Smooth muscle cell (in vitro differentiated cells): ENCODE results near the gene SCD5. TPM values are rescaled to one million over a fixed set of nuclear protein-coding genes. Genes with fewer than 3 reads are reported as not detected.

ENCODE experiments used
- DNase-seq: peaks from one replicate; lab custom pipeline; 2025; ENCODE audit not compliant: unreplicated experiment; lab: John Stamatoyannopoulos, UW
- H2AFZ ChIP-seq: fragments of 200-600 bp; sonication (generic); 2 replicates; pipeline ENCODE4 v1.6.0; 2016; ENCODE audit warnings: antibody characterized with exemption, low read depth, mild to moderate bottlenecking
- H3F3A ChIP-seq: fragments of 200-600 bp; sonication (generic); 2 replicates; pipeline ENCODE4 v1.6.0; 2017; ENCODE audit warnings: antibody characterized with exemption, low read depth
- H3K27ac ChIP-seq: fragments of 200-600 bp; sonication (generic); 2 replicates; pipeline ENCODE4 v1.5.1; 2016; ENCODE audit warnings: low read depth, mild to moderate bottlenecking
- H3K27me3 ChIP-seq: fragments of 200-600 bp; sonication (generic); 2 replicates; pipeline ENCODE4 v1.6.1; 2016; ENCODE audit warnings: low read depth, mild to moderate bottlenecking
- H3K36me3 ChIP-seq: fragments of 200-600 bp; sonication (generic); 2 replicates; pipeline ENCODE4 v1.5.1; 2016; ENCODE audit warnings: low read depth
- H3K4me1 ChIP-seq: fragments of 200-600 bp; sonication (generic); 2 replicates; pipeline ENCODE4 v1.5.1; 2016; ENCODE audit warnings: low read depth
- H3K4me2 ChIP-seq: fragments of 200-600 bp; sonication (generic); 2 replicates; pipeline ENCODE4 v1.6.0; 2016; ENCODE audit warnings: mild to moderate bottlenecking
- H3K4me3 ChIP-seq: fragments of 200-600 bp; sonication (generic); 2 replicates; pipeline ENCODE4 v1.5.1; 2016; ENCODE audit warnings: mild to moderate bottlenecking
- H3K79me2 ChIP-seq: fragments of 200-600 bp; sonication (generic); 2 replicates; pipeline ENCODE4 v1.6.0; 2016; ENCODE audit warnings: low read depth, mild to moderate bottlenecking
- H3K9ac ChIP-seq: fragments of 200-600 bp; sonication (generic); 2 replicates; pipeline ENCODE4 v1.6.0; 2016; ENCODE audit warnings: low read depth
- H3K9me3 ChIP-seq: fragments of 200-600 bp; sonication (generic); replicated peaks from 2 replicates; pipeline ENCODE4 v1.5.1; 2016; ENCODE audit warnings: low read depth
- H4K20me1 ChIP-seq: fragments of 200-600 bp; sonication (generic); 2 replicates; pipeline ENCODE4 v1.6.0; 2016; ENCODE audit warnings: low read depth
- CTCF ChIP-seq: fragments of 200-600 bp; sonication (generic); IDR thresholded peaks from 2 replicates; pipeline ENCODE4 v1.5.1; 2017; ENCODE audit warnings: borderline replicate concordance, mild to moderate bottlenecking, antibody characterized with exemption; ENCODE audit not compliant: insufficient read depth, poor library complexity, severe bottlenecking
- WGBS: methylation state at CpG from one replicate; pipeline ENCODE4 v1.1.7; 2016; ENCODE audit warnings: low lambda C conversion rate; 5-methylcytosine and 5-hydroxymethylcytosine counted together
- polyA plus RNA-seq: library from polyadenylated mRNA; unstranded; fragments of >200 nt; fragmentation: Nextera tagmentation; extraction: Ambion mirVana; gene quantifications from 2 replicates; pipeline ENCODE4 v1.2.1, GENCODE V29; 2016
- total RNA-seq: library from RNA; depleted of rRNA; stranded (reverse); fragments of >200 nt; gene quantifications from 2 replicates; pipeline ENCODE4 v1.2.3, GENCODE V29; 2014

Gene SCD5
- total and polyA plus RNA-seq, 2 experiments from 2014 or later = 9.2 to 24.3 TPM

DNA sequence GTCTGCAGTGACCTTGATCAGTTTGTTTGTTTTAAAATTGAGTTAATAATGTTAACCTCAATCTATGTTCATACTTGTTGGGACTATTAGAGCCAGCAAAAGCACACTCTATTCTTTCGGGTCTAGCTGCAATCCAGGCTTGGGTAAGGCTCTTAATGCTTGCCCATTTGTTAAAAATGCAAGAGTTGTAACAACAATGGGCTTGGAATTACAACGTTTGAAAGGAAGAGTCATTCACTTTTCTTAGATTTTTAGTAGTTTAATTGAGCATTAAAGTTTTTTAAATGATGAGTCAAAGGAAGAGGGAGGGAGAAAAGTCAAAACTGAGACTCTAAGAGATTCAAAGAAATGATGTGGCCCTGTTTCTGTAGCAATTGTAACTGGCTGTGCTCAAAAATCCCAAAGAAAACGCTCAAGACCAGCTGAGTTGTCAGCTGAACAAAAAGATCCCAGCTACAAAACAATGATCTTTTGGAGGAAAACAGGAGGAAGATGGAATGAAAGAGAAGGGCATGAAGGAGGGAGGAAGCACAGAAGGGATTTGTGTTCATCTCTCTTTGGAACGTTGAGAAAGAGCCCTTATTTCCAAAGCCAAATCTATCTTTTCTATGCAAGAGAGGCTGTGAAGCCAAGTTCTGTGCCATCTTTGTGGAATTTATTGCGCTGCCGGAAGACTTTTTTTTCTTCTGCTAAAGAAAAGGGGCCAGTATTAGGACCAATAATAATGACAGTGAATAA, 5.5 kb downstream of the SCD5 start:
- Histone ChIP-seq H3F3A (no peaks in the 10 kb centered on the region), H3K4me1 (peaks cover 8% of the 10 kb centered on the region), H4K20me1 (peaks cover 37% of the 10 kb centered on the region), H3K27ac (no peak overlapping the region), H3K4me2 (no peak overlapping the region), H3K36me3 (no peaks in the 10 kb centered on the region), H3K79me2 (peaks cover 19% of the 10 kb centered on the region), H2AFZ (no peak overlapping the region), H3K4me3 (no peak overlapping the region), H3K9ac (no peak overlapping the region), H3K27me3 (no peaks in the 10 kb centered on the region), H3K9me3 (no peaks in the 10 kb centered on the region)
- TF ChIP-seq CTCF = no peak
- 69% methylated on average over 6 of the region's 6 CpGs for WGBS
- no peak for DNase-seq

GRCh38 chr4:82791179-82791578, 7.4 kb downstream of the SCD5 start:
- H3K36me3 ChIP-seq = no peaks in the 10 kb centered on the region
- no peak overlapping the region for H3K9ac ChIP-seq
- H3K9me3 ChIP-seq = no peaks in the 10 kb centered on the region
- TF ChIP-seq CTCF = no peak
- no peak for DNase-seq
- no peaks in the 10 kb centered on the region for H3F3A ChIP-seq
- 84% methylated on average over 6 of the region's 6 CpGs for WGBS
- H4K20me1 ChIP-seq = peaks cover 28% of the 10 kb centered on the region
- H3K4me3 ChIP-seq = no peak overlapping the region
- no peak overlapping the region for H3K27ac ChIP-seq
- H3K4me1 ChIP-seq = peaks cover 14% of the 10 kb centered on the region
- peaks cover 19% of the 10 kb centered on the region for H3K79me2 ChIP-seq
- no peaks in the 10 kb centered on the region for H3K27me3 ChIP-seq
- no peak overlapping the region for H3K4me2 ChIP-seq
- no peak overlapping the region for H2AFZ ChIP-seq

DNA sequence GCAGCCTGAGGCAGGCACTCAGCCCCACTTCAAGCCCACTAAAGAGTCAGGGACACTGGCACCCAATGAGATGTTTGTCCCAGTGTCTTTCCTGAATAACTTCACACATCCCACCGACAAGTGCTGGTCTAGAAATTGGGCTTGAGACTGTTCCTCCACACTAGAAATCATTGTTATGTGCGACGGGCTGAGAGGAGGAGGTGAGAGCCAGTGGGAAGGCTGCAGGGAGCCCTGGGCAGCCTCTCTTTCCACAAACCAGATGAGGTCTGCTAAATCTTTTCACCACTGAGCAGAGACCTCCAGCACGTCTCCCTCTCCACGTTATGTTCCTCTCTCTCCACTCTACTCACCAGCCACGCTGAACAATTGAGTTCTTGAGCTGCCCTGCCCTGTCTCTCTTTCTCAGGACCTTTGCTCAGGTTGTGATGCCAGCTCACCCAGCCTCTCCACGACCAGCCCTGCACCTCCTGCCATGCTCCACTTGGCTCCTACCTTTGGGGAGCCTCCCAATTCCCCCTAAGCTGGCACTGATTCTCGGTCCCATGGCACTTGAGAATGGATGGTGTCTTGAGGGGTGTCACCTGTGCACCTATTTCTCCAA, 8.4 kb downstream of the SCD5 start:
- no peak overlapping the region for H3K27ac ChIP-seq
- no peak for DNase-seq
- H4K20me1 ChIP-seq = peaks cover 28% of the 10 kb centered on the region
- no peak overlapping the region for H3K4me2 ChIP-seq
- TF ChIP-seq CTCF = no peak
- H3K9me3 ChIP-seq = no peaks in the 10 kb centered on the region
- no peaks in the 10 kb centered on the region for H3K36me3 ChIP-seq
- peaks cover 19% of the 10 kb centered on the region for H3K79me2 ChIP-seq
- no peak overlapping the region for H2AFZ ChIP-seq
- no peaks in the 10 kb centered on the region for H3K27me3 ChIP-seq
- no peak overlapping the region for H3K4me3 ChIP-seq
- H3F3A ChIP-seq = no peaks in the 10 kb centered on the region
- WGBS = 73% methylated on average over 8 of the region's 8 CpGs
- peaks cover 24% of the 10 kb centered on the region for H3K4me1 ChIP-seq
- no peak overlapping the region for H3K9ac ChIP-seq
